Pulmonary artery endothelial cell (primary cell): ENCODE data around the gene XYLT1. TPM values are rescaled to one million over a fixed set of nuclear protein-coding genes. Genes with fewer than 3 reads are reported as not detected.

ENCODE experiments used
- DNase-seq: peaks from one replicate; pipeline ENCODE4 v3.0.0-alpha.2; 2011; ENCODE audit warnings: low read depth, low spot score
- total RNA-seq: library from RNA; depleted of rRNA; stranded (reverse); fragments of >200 nt; gene quantifications from 2 replicates; pipeline ENCODE4 v1.2.3, GENCODE V29; 2014

Gene XYLT1
- total RNA-seq, 1 donor from 2014 or later: 0.92 TPM

- no peak for DNase-seq
These were observed 179.5 kb downstream of the XYLT1 start for GRCh38 chr16:17291289-17291688.

DNA sequence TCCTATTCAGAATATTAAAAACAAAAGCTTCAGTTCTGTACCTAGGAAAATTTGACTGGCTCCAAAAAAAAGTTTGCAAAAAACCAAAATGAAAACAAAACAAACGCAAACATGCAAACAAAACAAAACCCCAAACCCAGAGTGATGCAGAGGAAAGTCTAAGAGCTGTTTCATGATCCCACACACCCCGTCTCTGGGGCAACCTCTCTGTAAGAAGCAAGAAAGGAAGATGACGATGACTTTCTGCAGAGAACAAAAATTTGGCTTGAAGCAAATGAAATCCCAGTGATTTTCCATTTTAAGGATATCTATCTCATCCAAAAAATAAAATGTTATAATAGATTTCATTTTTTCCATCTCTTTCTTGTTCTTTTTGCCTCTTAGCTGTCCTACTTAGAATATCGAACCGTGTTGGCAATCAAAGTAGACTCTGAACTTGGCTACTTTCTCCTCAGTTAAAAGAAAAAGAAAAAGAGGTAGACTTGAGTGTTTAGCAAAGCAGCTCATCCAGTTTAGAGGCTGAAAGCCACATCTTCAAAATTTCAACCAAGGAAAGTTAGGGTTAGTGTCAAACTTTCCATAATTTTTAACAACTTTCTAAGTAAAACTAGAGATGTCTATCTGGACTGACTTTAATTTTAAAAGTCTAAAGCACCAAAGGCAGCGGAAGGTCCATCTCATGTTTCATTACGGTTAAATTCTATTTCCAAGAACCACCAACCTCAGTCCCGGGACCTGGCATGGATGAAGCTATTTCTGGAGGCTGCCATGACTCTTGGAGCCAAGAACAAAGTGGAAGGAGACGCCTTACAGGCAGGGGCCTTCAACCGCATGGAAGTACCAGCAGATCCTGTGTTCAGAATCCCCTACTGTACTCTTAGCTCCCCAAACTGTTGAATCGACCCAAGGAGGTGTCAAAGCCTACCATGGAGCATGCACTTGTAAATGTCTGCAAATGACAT lies 180.8 kb downstream of the XYLT1 start:
- no peak for DNase-seq

- no peak for DNase-seq
These were observed 181.7 kb downstream of the XYLT1 start for GRCh38 chr16:17289050-17289449.

DNA sequence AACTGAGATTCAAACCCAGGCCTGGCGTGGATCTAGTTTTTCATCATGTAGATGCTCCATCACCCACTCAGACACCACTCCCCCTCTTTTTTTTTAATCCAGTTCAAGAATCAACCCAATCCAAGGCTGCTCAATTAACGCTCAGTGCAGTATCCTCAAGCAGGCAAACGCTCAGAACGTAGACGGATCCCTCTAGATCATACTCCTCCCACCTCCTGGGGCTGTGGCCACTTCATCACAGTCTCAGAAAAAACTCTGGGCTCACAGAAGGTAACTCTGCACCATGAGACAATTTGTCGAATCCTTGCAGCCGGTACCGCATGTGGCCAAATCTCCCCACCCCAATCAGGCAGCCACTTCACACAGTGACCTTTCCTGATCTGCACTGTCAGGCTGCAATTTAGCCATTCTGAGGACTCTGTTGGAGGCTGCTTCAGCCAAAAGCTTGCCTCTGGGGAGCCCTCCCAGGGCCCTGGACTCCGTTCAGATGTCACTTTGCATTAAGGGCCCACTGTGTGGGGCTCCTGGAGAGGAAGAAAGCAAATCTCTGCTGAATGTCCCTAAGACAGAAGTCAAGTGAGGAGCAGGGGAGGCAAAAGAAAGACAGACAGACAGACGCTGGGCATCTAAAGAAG lies 183.5 kb downstream of the XYLT1 start:
- DNase-seq: no peak

GRCh38 chr16:17286443-17286842 lies 184.3 kb downstream of the XYLT1 start:
- DNase-seq: no peak

DNA sequence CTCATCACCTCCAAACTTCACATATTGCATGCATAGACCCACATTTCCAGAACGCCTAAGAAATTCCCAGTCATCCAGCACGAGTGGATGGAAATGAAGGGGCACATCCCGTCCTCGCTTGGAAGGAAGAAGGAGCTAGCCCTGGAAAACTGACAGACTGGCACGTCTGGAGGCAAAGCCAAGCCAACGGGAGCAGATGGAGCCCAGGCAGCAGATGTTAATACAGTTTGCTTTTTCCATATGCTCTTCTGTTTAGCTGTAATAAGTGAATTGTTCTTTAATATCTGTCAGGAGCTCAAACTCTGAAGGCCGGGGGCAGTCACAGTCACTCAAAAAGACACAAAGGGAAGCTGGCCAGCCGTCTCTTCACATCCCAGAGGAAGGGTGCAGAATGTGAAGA lies 187.7 kb downstream of the XYLT1 start:
- no peak for DNase-seq

GRCh38 chr16:17282247-17282646 lies 188.5 kb downstream of the XYLT1 start:
- no peak for DNase-seq

- no peak for DNase-seq
These were observed 189.7 kb downstream of the XYLT1 start for GRCh38 chr16:17281052-17281451.

GRCh38 chr16:17278988-17279387 lies 191.8 kb downstream of the XYLT1 start:
- no peak for DNase-seq

- DNase-seq: no peak
These were observed 192.8 kb downstream of the XYLT1 start for GRCh38 chr16:17277981-17278381.

DNA sequence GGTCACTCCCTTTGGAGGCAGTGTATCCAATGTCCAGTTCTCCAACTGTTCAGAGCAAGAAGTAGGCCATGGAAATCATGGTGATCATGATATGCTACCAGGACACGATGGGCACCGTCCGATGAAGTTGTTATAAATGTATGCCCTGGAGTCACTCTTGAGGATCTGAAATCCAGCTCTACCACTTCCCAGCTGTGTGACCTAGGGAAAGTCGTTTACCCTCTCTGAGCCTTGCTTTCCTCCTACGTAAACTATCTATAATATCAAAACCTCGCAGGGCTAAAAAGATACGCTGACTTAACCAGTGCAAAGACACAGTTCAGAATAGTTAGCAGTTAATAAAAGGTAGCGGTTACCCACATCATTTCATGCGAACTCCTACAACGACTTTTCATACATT lies 194.2 kb downstream of the XYLT1 start:
- no peak for DNase-seq

GRCh38 chr16:17276010-17276530 lies 194.7 kb downstream of the XYLT1 start:
- no peak for DNase-seq

DNA sequence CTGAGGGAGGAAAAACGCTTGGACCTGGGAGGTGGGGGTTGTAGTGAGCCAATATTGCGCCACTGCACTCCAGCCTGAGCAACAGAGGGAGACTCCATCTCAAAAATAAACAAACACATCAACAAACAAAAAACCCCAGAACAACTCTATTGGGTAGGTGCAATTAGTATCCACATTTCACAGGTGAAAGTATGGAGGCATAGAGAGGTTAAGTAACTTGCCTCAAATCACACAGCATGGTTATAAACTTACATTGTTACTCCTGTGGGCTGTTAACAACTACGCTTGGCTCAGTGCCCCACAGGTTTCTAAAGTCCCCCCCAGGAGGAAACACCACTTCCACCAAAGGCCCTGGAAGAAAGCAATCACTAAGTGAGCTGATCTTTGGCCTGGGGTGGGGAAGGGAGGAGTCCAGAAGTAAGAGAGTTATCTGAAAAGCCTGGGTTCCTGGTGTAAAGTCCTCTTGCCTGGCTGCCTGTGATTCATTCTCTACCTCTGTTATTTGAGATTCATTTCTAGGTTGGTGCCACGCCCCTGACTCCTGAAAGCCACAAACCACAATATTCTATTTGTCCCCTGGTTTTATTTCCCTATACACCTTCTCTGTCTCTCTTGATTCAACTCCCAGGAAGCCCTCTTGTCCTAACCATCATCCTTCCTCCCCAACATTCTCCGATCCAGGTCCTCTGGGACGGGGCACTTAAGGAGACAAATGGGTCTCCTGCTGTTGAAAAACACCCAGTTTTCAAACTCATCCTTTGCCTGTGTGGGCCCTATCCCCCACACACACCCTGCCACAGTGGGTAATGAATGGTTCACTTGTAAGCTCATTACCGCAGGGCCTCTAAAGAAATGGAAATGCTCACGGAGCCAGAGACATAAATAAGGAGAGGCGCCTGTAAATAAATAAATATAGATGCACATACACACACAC lies 195.4 kb downstream of the XYLT1 start:
- no peak for DNase-seq

GRCh38 chr16:17273142-17273561 lies 197.6 kb downstream of the XYLT1 start:
- no peak for DNase-seq

- no peak for DNase-seq
These were observed 198.0 kb downstream of the XYLT1 start for GRCh38 chr16:17272716-17273115.

DNA sequence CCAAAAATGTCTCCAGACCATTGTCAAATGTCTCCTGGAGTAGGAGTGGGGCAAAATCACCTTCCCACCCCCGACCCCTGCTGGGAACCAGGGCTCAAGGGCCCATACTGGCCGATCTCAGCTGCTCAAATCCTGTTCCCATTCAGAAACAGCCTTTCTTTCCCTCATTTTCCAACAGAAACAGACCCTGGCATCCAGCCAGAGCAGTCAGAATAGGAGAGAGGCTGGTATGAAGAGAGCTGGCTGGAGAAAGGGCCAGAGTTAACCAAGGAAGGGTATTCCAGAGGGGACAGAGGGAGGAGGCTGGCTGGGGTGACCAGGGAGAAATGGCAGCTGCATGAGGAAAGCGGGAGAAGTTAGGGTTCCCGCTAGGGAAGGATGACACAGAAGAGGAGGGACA lies 199.1 kb downstream of the XYLT1 start:
- no peak for DNase-seq

DNA sequence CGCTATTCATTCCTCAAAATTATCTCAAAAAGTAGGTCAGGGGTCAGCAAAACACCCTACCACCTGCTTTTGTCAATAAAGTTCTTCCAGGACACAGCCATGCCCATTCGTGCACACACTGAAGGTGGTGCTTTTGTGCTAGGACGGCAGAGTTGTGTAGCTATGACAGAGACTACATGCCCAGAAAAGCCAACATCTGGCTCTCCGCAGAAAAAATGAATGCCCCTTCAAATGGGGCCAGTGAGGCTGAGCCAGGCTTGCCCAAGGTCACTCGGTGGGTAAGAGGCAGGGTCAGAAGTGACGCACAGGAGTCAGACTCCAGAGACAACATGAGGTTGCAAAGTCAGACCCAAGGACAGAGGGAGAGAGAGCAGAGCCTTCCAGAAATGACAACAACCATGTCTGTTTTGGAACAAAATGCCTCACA lies 200.1 kb downstream of the XYLT1 start:
- DNase-seq: no peak

- no peak for DNase-seq
These were observed 200.6 kb downstream of the XYLT1 start for GRCh38 chr16:17270111-17270510.

DNA sequence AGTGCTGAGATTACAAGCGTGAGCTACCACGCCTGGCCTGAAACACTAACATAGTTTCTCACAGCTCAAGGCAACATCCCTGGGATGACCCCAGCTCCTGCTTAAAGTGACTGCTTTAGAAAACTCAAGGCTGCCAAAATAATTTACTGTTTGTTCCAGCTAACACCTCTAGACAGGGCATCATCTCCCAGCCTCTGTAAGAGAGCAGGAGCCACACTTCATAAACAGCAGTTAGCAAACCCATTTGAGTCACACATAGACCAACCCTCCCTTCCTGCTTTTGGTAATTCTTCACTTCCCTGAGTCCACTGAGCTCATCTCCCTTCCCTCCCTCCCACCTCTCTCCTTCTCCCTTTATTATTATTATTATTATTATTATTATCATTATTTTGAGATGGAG lies 201.3 kb downstream of the XYLT1 start:
- DNase-seq: no peak

GRCh38 chr16:17266608-17267313 lies 204.0 kb downstream of the XYLT1 start:
- no peak for DNase-seq

DNA sequence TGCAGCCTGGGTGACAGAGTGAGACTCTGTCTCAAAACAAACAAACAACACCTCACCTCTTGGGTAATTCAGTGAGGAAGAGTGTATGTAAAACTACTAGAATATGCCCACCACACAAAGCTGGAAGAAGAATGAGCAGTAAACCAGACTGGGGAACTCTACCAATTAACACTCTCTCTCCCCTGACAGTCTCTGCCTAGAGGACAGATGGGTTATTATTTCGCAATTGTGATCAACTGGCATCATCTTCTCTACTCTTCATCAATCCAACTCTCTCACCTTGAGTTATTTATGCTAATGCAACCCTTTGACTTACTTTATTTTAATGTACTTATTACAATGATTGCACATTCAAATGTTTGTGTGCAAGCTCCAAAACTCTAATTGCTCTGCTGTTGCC lies 205.6 kb downstream of the XYLT1 start:
- DNase-seq: no peak
